Muscle of arm (tissue), 12 donors: ENCODE data around the gene ATP6V0C. TPM values are rescaled to one million over a fixed set of nuclear protein-coding genes. Genes with fewer than 3 reads are reported as not detected.
"Not testable (repeated sequence)": the region's sequence is repeated elsewhere in the genome, so short reads cannot be mapped to it uniquely, and the experiment has no call there.

Experiments
- DNase-seq: peaks from one replicate; pipeline ENCODE4 v3.0.0-alpha.2; 2013
- polyA plus RNA-seq, 12 donors: library from polyadenylated mRNA; unstranded; fragments of 120-200 nt; gene quantifications; one replicate each; pipeline ENCODE4 v1.2.1, GENCODE V29; 2013; ENCODE audit not compliant: insufficient read length in 12 of 12

The ATP6V0C gene
- polyA plus RNA-seq, 12 donors = 57.8 to 244 (median 85.7) TPM; not detected in 1

GRCh38 chr16:2537451-2538379 lies 24.0 kb downstream of the ATP6V0C start, which contains the start of gene PDPK1:
Gene PDPK1, plus strand, starts transcription at chr16:2538021. Its CDS starts 92 bp downstream, at chr16:2538113.
- DNase-seq = peak; percentile 93

- not testable (repeated sequence) for DNase-seq
These were observed 25.6 kb downstream of the ATP6V0C start for GRCh38 chr16:2539192-2539844.

- not testable (repeated sequence) for DNase-seq
These were observed 26.2 kb downstream of the ATP6V0C start for GRCh38 chr16:2539845-2540458.

- DNase-seq = not testable (repeated sequence)
These were observed 27.2 kb downstream of the ATP6V0C start for GRCh38 chr16:2540912-2541311.

- DNase-seq = not testable (repeated sequence)
These were observed 27.7 kb downstream of the ATP6V0C start for GRCh38 chr16:2541409-2541808.

- not testable (repeated sequence) for DNase-seq
These were observed 30.0 kb downstream of the ATP6V0C start for GRCh38 chr16:2543771-2544170.

- not testable (repeated sequence) for DNase-seq
These were observed 36.6 kb downstream of the ATP6V0C start for GRCh38 chr16:2550283-2550878.

- DNase-seq = not testable (repeated sequence)
These were observed 37.7 kb downstream of the ATP6V0C start for GRCh38 chr16:2551420-2551889.

- DNase-seq = not testable (repeated sequence)
These were observed 41.1 kb downstream of the ATP6V0C start for GRCh38 chr16:2554709-2555425.

GRCh38 chr16:2557150-2557549 lies 43.4 kb downstream of the ATP6V0C start:
- DNase-seq = not testable (repeated sequence)

- not testable (repeated sequence) for DNase-seq
These were observed 46.5 kb downstream of the ATP6V0C start for GRCh38 chr16:2560131-2560797.

GRCh38 chr16:2560798-2561133 lies 47.0 kb downstream of the ATP6V0C start:
- not testable (repeated sequence) for DNase-seq

GRCh38 chr16:2567506-2567905 lies 53.8 kb downstream of the ATP6V0C start:
- DNase-seq = not testable (repeated sequence)

GRCh38 chr16:2568573-2568972 lies 54.8 kb downstream of the ATP6V0C start:
- not testable (repeated sequence) for DNase-seq

Other genes with a start within 250 kb of the ATP6V0C start
- gene RNPS1, start 245.8 kb upstream of the ATP6V0C start, polyA plus RNA-seq = 100 to 1,000 TPM in 11 of 12 donors, not detected in 1; 151 to 206 (median 167) TPM
- 10 to 100 TPM in 11 of 12 donors, not detected in 1; 12.3 to 24.2 (median 14.4) TPM for gene ABCA3, start 173.2 kb upstream of the ATP6V0C start, polyA plus RNA-seq
- 1 to 10 TPM in 11 of 12 donors, not detected in 1; 3.3 to 9.5 (median 6.5) TPM for gene CCNF, start 84.5 kb upstream of the ATP6V0C start, polyA plus RNA-seq
- 1 to 10 TPM in 11 of 12 donors, not detected in 1; 3.2 to 8.4 (median 4.3) TPM for gene TEDC2, start 53.8 kb upstream of the ATP6V0C start, polyA plus RNA-seq
- 1 to 10 TPM in 11 of 12 donors, not detected in 1; 1.2 to 5.6 (median 2.2) TPM for gene NTN3, start 42.7 kb upstream of the ATP6V0C start, polyA plus RNA-seq
- 10 to 100 TPM in 10 of 12 donors, 1 to 10 TPM in 1, not detected in 1; 9.8 to 31.6 (median 19.9) TPM for gene TBC1D24, start 38.8 kb upstream of the ATP6V0C start, polyA plus RNA-seq
- 10 to 100 TPM in 5 of 12 donors, 1 to 10 TPM in 6, not detected in 1; 8.2 to 58.4 (median 9.6) TPM for gene AMDHD2, start 6.4 kb downstream of the ATP6V0C start, polyA plus RNA-seq
- 1 to 10 TPM in 9 of 12 donors, not detected in 3; 1.4 to 3.2 (median 1.9) TPM for gene CEMP1, start 17.5 kb downstream of the ATP6V0C start, polyA plus RNA-seq
- gene PDPK1, start 24.1 kb downstream of the ATP6V0C start, polyA plus RNA-seq = 10 to 100 TPM in 11 of 12 donors, not detected in 1; 26.4 to 50.8 (median 32.8) TPM
- gene KCTD5, start 168.6 kb downstream of the ATP6V0C start, polyA plus RNA-seq = 10 to 100 TPM in 11 of 12 donors, not detected in 1; 18.0 to 26.1 (median 21.0) TPM
- gene PRSS27, start 206.3 kb downstream of the ATP6V0C start, polyA plus RNA-seq = 1 to 10 TPM in 7 of 12 donors, under 1 TPM in 3, not detected in 2; 0.87 to 1.8 (median 1.2) TPM
- gene SRRM2, start 238.7 kb downstream of the ATP6V0C start, polyA plus RNA-seq = 1,000 to 10,000 TPM in 1 of 12 donors, 100 to 1,000 TPM in 11; 311 to 1,481 (median 496) TPM